ENCODE data around the gene FAM13A.

FAM13A gene

GRCh38 chr4:88836216-88836615 is 220.8 kb downstream of the FAM13A start:
- no peak for DNase-seq (ENCODE audit: low read depth)

GRCh38 chr4:88831031-88831430 is 226.0 kb downstream of the FAM13A start:
- no peak for DNase-seq (ENCODE audit: low read depth)

GRCh38 chr4:88830598-88830997 is 226.4 kb downstream of the FAM13A start:
- DNase-seq (ENCODE audit: low read depth), result no peak

DNA sequence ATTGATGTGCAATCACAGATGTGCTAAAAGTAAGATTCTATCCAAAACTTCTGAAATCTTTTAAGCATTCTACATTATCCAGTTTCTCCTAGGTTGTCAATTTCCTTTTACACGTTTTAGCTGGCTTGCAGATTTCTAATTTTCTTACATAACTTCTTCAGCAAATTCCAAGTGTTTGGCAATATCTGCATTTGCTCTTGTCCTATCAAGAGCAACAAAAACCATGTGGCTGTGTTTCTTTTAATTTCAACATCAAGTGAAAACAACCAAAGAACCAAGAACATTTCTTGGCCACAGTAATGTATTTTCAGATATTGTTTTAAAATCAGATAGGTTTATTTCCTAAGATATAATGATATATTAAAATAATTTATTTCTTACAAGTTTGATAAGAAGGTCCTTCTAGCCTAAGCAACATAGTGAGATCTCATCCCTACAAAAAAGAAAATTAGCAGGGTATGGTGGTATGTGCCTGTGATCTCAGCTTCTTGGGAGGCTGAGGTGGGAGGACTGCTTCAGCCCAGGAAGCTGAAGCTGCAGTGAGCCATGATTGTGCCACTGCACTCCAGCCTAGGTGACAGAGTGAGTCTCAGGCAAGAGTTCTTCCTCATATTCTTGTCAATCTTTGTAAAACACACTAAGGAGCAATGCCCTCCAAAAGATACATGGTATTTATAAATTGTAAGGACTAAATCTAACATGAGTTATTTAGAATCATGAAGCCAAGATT is 228.0 kb downstream of the FAM13A start:
- no peak for DNase-seq (ENCODE audit: low read depth)

DNA sequence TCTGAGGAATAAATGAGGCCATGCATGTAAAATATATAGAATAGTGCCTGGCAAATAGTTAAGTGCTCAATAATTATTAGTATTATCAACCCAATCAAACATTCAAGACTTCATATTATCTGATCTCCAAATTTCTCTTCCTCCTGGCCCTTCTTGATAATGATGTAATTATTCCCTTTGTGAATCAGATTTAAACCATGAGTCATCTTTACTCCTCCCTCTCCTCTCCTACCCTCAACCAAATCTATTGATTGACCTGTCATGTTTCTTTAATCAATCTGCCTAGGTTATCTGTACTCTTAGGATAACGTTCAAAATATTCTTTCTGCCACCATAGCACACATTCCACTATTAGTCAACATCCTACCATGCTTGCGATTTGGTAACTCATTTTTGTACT is 229.5 kb downstream of the FAM13A start:
- no peak for DNase-seq (ENCODE audit: low read depth)

DNA sequence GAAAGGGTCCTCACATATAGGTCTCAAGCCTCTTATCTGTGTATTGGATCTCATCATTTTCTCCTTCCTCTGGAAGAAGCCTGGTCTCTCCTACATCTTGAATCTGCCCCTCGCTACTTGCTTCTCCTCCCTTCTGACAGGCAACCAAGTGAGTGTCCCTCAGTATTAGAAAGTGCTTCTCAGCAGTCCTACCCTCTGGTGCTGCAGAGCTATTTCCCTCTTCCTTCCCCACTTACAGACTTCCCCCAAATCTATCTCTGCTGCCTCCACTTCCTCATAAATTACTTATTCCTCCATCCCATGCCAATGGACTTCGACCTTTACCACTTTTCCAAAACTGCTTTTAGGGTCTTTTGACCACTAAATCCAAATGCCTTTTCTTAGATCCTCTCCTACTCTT is 230.2 kb downstream of the FAM13A start:
- no peak for DNase-seq (ENCODE audit: low read depth)

- DNase-seq (ENCODE audit: low read depth), result no peak
Observed at GRCh38 chr4:88825931-88826330, 231.1 kb downstream of the FAM13A start.

DNA sequence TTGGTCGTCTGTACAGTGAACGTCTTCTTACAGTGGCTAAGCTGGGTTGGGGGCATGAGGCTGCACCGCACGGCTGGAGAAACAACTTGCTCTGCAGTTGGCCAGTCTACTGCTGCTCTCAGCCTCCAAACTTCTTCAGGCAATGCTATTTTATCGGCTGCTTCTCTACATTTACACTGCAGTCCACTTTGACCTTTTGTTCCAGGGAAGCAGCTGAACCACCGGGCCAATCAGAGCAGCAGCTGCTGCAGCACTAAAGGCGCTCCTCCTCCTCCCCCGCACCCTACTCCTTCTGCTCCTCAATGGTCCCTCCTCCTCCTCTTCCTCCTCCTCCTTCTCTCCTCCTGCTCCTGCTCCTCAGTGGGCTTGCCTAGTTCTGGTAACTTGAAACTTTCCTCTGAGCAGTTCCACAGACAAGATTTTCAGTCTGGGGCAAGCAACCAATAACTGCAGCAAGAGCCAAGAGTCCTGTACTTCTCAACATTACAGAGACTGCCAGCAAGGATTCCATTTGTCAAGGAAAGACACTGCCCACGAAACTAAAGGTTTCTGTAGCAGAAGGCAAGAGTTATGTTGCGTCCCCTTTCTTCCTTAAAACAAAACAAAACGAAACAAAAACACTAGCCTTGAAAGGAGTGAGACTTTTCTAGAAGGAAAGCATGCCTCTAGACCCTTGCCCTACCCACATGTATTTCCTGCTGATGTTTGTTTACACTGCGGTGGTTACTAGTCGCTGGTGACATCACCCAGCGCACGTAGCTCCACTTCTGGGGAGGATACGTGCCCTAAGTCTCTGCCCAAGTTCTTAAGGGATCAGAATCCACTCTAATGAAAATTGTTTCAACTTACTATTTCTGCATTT is 233.7 kb downstream of the FAM13A start:
- peak; percentile 62 for DNase-seq (ENCODE audit: low read depth)

DNA sequence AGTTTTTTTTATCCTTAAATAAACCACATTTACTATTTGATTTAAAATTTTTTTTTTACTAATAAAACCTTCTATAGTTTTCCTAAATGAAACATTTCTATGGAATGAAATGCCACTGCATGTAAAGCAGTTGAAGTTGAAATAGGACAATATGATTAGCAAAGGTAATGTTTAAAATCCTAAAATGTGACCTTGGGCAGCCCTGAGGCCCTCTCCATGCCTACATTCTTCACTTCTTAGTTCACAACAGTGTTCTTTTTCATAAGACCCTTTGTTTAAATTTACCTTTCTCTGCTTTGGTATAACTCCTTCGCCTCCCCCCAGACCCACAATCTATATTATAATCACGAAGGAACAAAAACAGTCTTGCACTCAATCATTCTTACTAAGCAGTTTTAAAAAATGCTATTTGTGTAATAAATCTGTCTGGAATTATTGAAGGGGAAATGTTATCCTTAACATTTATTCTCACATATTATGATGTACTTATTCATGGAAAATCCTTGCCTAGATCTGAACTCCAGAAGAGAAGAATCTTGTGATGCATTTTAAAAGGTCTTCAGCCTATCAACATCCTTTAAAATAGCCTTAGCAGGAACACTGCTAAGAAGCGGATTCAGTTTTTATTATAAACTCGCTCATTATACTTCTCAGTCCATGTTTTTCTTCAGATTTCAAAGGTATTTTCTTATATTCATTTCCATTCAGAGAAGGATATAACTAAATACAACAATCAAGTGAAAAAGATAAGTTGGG is 234.8 kb downstream of the FAM13A start:
- no peak for DNase-seq (ENCODE audit: low read depth)

DNA sequence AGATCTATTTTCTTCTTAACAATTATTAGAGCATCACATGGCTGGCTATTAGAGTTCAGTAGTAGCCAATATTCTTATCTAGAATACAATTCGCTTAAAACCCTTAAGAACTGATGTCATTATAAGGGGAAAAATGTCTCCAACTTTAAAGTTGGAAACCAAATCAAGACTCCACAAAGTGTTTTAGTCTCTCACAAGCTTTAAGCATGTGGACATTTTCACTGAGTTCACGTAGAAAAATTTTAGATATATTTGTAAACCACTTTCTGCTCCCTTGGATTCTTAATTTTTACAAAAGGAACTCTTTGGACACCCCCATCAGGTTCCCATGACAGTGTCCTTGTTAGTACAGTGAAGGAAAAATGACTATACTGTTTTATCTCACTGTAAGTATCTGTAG is 235.5 kb downstream of the FAM13A start:
- DNase-seq (ENCODE audit: low read depth), result no peak

- no peak for DNase-seq (ENCODE audit: low read depth)
Observed at GRCh38 chr4:88820698-88821415, 236.1 kb downstream of the FAM13A start.

GRCh38 chr4:88819818-88820697 is 236.9 kb downstream of the FAM13A start:
- DNase-seq (ENCODE audit: low read depth), result no peak

DNA sequence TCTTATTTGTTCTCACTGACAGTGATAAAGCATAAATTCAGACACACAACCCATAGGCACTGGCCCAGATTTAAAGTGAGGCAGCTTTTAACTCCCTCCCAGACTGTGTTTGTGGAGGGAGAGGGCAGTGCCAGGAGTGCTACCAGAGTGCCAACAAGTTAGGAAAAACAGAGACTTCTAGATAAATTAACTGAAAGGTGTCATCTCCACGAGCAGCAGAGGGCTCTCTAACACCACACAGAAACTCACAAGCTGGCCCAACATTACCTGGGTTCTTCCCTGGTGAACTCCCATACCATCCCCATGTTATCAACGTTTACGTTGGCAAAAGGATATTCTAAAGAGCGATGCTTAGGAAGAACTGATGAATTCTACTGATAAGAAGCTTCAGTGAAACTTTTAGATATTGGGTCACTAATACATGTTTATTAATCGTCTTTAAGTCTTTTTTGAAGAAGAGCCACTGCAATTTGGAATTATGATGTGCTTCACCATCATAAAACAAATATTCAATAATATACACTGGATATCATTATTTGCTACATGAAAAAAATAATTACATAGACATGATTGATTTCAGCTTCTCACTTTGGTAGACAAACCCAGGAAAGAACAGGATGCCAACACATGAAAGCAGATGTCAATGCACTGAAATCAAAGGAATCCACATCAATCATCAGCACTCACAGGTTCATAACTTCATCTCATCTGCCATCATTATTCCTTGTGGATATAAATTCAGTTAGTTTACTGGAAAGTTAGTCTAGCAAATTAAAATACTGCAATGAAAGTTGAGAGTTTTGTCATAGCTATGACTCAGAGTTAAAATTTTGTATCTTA is 238.1 kb downstream of the FAM13A start:
- peak; percentile 20 for DNase-seq (ENCODE audit: low read depth)

DNA sequence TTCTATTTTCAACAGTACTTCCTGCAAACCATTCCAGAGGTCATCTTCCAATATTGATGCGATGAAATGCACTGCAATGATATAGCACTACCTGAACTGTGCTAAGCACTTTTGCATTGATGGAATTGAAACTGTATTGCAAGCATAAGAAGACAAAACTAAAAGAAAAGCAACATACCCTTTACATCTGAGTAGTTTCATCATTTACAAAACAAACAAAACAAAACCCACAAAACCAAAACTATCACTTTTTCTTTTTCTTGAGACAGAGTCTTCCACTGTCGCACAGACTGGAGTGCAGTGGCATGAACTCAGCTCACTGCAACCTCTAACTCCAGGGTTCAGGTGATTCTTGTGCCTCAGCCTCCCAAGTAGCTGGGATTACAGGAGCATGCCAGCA is 239.2 kb downstream of the FAM13A start:
- DNase-seq (ENCODE audit: low read depth), result no peak

GRCh38 chr4:88816360-88816759 is 240.6 kb downstream of the FAM13A start:
- no peak for DNase-seq (ENCODE audit: low read depth)

DNA sequence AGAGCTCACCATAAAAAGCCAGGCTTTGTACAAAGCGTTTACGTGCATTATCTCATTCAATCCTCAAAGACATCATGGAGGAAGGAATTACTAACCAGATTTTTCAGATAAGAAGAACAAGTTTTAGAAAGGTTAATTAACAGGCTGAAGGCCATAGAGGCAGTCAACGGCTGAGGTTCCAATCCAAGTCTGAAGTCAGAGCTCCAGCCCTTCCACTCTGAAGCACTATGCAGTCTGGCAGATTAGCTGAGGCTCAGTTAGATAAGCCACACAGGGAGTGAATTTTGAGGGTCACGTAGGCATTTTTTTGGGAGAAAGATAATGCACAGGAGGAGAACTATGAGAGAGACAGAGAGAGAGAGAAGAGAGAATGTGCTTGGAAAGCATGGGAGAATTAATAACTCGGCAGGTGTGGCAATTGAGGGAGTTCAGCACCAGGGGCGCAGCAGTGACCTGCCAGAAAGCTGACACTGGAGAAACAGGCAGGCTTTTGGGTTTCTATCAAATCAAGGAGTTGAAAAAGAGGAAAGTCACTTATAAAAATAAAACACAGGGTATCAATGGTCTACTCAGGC is 242.9 kb downstream of the FAM13A start:
- no peak for DNase-seq (ENCODE audit: low read depth)

GRCh38 chr4:88813013-88813412 is 244.0 kb downstream of the FAM13A start:
- no peak for DNase-seq (ENCODE audit: low read depth)

DNA sequence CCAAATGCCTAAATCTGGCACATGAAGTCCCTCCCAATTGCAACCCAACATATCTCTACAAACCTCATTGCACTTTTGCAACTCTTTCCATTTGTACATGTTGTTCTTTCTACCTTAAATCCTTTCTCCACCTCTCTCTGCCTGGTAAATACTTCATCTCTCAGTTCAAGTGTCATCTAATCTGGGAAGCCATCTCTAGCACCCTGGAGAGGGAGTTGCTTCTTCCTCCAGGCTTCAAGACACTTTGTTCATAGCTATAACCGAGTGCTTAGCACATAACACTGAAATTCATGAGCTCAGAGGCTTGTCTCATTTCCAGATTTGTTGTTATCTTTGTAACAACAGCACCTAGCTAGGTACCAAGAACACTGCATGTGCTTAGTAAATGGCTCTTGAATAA is 244.6 kb downstream of the FAM13A start:
- no peak for DNase-seq (ENCODE audit: low read depth)

- DNase-seq (ENCODE audit: low read depth), result no peak
Observed at GRCh38 chr4:88811904-88812303, 245.1 kb downstream of the FAM13A start.

- no peak for DNase-seq (ENCODE audit: low read depth)
Observed at GRCh38 chr4:88810325-88810724, 246.7 kb downstream of the FAM13A start.
